Prostate gland (tissue), 2 donors: Measurements from ENCODE around the gene SHISA8.

ENCODE experiments used
- CTCF ChIP-seq, 4 experiments: fragments of 200-600 bp in 2 of 4; fragments of 450-650 bp in 2 of 4; sonication (generic) in 2 of 4; IDR thresholded peaks; 1 replicate in 3 of 4; 2 replicates in 1 of 4; pipeline ENCODE4 v1.5.1; 2016 to 2019; ENCODE audit warnings: antibody characterized with exemption in 4 of 4, mild to moderate bottlenecking in 2 of 4, moderate library complexity in 2 of 4
- POLR2A ChIP-seq: fragments of 450-650 bp; IDR thresholded peaks from one replicate; pipeline ENCODE4 v1.6.1; 2016; ENCODE audit warnings: antibody characterized with exemption, mild to moderate bottlenecking

GRCh38 chr22:41876675-41877074, 38.2 kb downstream of the SHISA8 start:
- TF ChIP-seq CTCF (IDR thresholded peaks at IDR 0.05) (no peak), POLR2A (no peak)
